ENCODE measurements around the gene CEBPA.

GRCh38 chr19:33312065-33312464 lies 9.7 kb upstream of the CEBPA start:
- TF ChIP-seq CTCF (IDR thresholded peaks at IDR 0.05; ENCODE audit: borderline replicate concordance, extremely low read depth, low read length, poor library complexity, severe bottlenecking), result no peak
- no peak for TF ChIP-seq EZH2 (IDR thresholded peaks at IDR 0.05; ENCODE audit: borderline replicate concordance, low read depth, low read length, severe bottlenecking)
